Stomach (tissue), 9 donors: ENCODE measurements around the gene G6PC3. TPM values are rescaled to one million over a fixed set of nuclear protein-coding genes. Genes with fewer than 3 reads are reported as not detected.

Experiments
- DNase-seq, 2 donors: peaks; one replicate each; pipeline versions ENCODE4 v3.0.0 to v3.0.0-alpha.2; 2013 to 2019
- H3K27ac ChIP-seq, 5 donors: fragments of 200-600 bp in 4 of 5; sonication (generic) in 4 of 5; one replicate each; pipeline ENCODE4 v1.5.1; 2013 to 2019; ENCODE audit warnings: mild to moderate bottlenecking in 1 of 5, moderate library complexity in 1 of 5
- H3K27me3 ChIP-seq, 3 donors: fragments of 200-600 bp; sonication (generic); one replicate each; pipeline ENCODE4 v1.5.1; 2017 to 2019; ENCODE audit warnings: mixed run types in 1 of 3
- H3K36me3 ChIP-seq, 4 donors: fragments of 200-600 bp; sonication (generic); 1 replicate in 3 of 4; 2 replicates in 1 of 4; pipeline ENCODE4 v1.5.1; 2016 to 2019
- H3K4me1 ChIP-seq, 4 donors: fragments of 200-600 bp; sonication (generic); one replicate each; pipeline ENCODE4 v1.5.1; 2016 to 2019
- H3K4me3 ChIP-seq, 4 donors: fragments of 200-600 bp; sonication (generic) in 3 of 4; one replicate each; pipeline ENCODE4 v1.5.1; 2016 to 2019; ENCODE audit warnings: mild to moderate bottlenecking in 1 of 4
- H3K9me3 ChIP-seq, 4 donors: fragments of 200-600 bp; sonication (generic); one replicate each; pipeline ENCODE4 v1.5.1; 2016 to 2019
- CTCF ChIP-seq, 7 experiments: fragments of 450-650 bp in 4 of 7; fragments of 200-600 bp in 3 of 7; sonication (generic) in 3 of 7; IDR thresholded peaks; one replicate each; pipeline ENCODE4 v1.5.1; 2016 to 2019; ENCODE audit warnings: antibody characterized with exemption in 7 of 7, control low read depth in 2 of 7, mild to moderate bottlenecking in 1 of 7
- EP300 ChIP-seq: sonication (generic); formaldehyde crosslinking; IDR thresholded peaks from one replicate; pipeline ENCODE4 v1.6.1; 2017; ENCODE audit warnings: antibody characterized with exemption
- POLR2A ChIP-seq, 4 donors: fragments of 450-650 bp; IDR thresholded peaks; one replicate each; pipeline ENCODE4 v1.6.1; 2016; ENCODE audit warnings: antibody characterized with exemption in 4 of 4, control low read depth in 2 of 4, mild to moderate bottlenecking in 1 of 4, moderate library complexity in 1 of 4
- POLR2AphosphoS5 ChIP-seq, 3 donors: sonication (generic); formaldehyde crosslinking; IDR thresholded peaks; one replicate each; pipeline ENCODE4 v1.6.1; 2016; ENCODE audit warnings: antibody characterized with exemption in 3 of 3
- WGBS, 5 donors: extraction: QIAGEN DNeasy Blood & Tissue Kit in 3 of 5; methylation state at CpG; one replicate each; pipeline versions ENCODE4 v1.1.5 to v1.1.7; 2013 to 2018; 5-methylcytosine and 5-hydroxymethylcytosine counted together
- intact Hi-C: fragments of 100-400 bp; cut with DNase I; formaldehyde crosslinking; loops from one replicate; pipeline ENCODE4 v1.15.1; 2023; ENCODE audit warnings: low total_unique reads
- polyA plus RNA-seq, 3 donors: library from polyadenylated mRNA; stranded (reverse); fragments of 200-250 nt; gene quantifications; one replicate each; pipeline ENCODE4 v1.2.3, GENCODE V29; 2013
- total RNA-seq, 5 donors: library from RNA; depleted of rRNA; stranded (reverse); fragments of >200 nt; gene quantifications; one replicate each; pipeline versions ENCODE4 v1.1.0 to v1.2.3, GENCODE V29; 2014 to 2016
- donor health status: healthy with polysubstance abuse.
- donor health status: Bipolar disorder and iron deficiency.
- donor health status: healthy.

Gene G6PC3
- total and polyA plus RNA-seq, 8 donors: 10.5 to 132 (median 39.4) TPM

GRCh38 chr17:44121997-44122815 is 51.7 kb downstream of the G6PC3 start:
- 12 to 60% (median 35%) methylated on average over 1 of the region's 1 CpG for WGBS, 5 donors
- Histone ChIP-seq H3K27ac (peak overlapping the region in 4 of 5 donors; percentile 88 to 98 (median 94)), H3K4me3 (peak overlapping the region; percentile 87 to 100 (median 94)), H3K9me3 (no peaks in the 10 kb centered on the region), H3K4me1 (peaks cover 22 to 65% (median 55%) of the 10 kb centered on the region in 4 donors), H3K27me3 (no peaks in the 10 kb centered on the region), H3K36me3 (peaks cover 0 to 6% (median 4%) of the 10 kb centered on the region in 4 donors)
- DNase-seq: no peak
- intact Hi-C loops: no loop called here
- TF ChIP-seq EP300 (no peak), CTCF (IDR thresholded peaks at IDR 0.05) (no peak), POLR2AphosphoS5 (IDR thresholded peaks at IDR 0.05) (no peak), POLR2A (IDR thresholded peaks at IDR 0.05) (no peak)

- Histone ChIP-seq H3K36me3 (peaks cover 0 to 3% (median 0%) of the 10 kb centered on the region in 4 donors), H3K9me3 (no peaks in the 10 kb centered on the region), H3K4me1 (peaks cover 22 to 62% (median 52%) of the 10 kb centered on the region in 4 donors), H3K27me3 (no peaks in the 10 kb centered on the region), H3K27ac (peak overlapping the region; percentile 88 to 98 (median 94)), H3K4me3 (peak overlapping the region; percentile 87 to 100 (median 94))
- DNase-seq: no peak
- WGBS, 5 donors: 1 to 4% (median 1%) methylated on average over 17 to 31 of the region's 32 CpGs
- peak in 1 of 7 experiments; percentile 7 for TF ChIP-seq CTCF (IDR thresholded peaks at IDR 0.05)
- no peak for TF ChIP-seq EP300
- intact Hi-C loops: no loop called here
Measured at GRCh38 chr17:44122816-44123355, 52.4 kb downstream of the G6PC3 start.

GRCh38 chr17:44123356-44124117 is 53.0 kb downstream of the G6PC3 start, which contains the start of gene HDAC5:
Gene HDAC5 (minus strand): TSS chr17:44123641. CDS start chr17:44117515, 6,126 bp downstream.
- H3K4me1 ChIP-seq: peaks cover 21 to 56% (median 49%) of the 10 kb centered on the region in 4 donors
- intact Hi-C loops: no loop called here
- peak within 1 kb of the TSS; percentile 88 to 98 (median 94) for H3K27ac ChIP-seq
- H3K4me3 ChIP-seq: peak within 1 kb of the TSS; percentile 87 to 100 (median 94)
- TF ChIP-seq EP300: no peak
- no peak for TF ChIP-seq POLR2A (IDR thresholded peaks at IDR 0.05)
- TF ChIP-seq POLR2AphosphoS5 (IDR thresholded peaks at IDR 0.05): peak; percentile 42 to 84 (median 76)
- TF ChIP-seq CTCF (IDR thresholded peaks at IDR 0.05): peak in 5 of 7 experiments; percentile 24 to 66 (median 46)
- DNase-seq: peak; percentile 96 to 98
- H3K27me3 ChIP-seq: no peaks in the 10 kb centered on the region
- peaks cover 0 to 3% (median 0%) of the 10 kb centered on the region in 4 donors for H3K36me3 ChIP-seq
- 0% methylated on average over 10 to 76 of the region's 78 CpGs for WGBS, 5 donors
- no peaks in the 10 kb centered on the region for H3K9me3 ChIP-seq

- Histone ChIP-seq H3K27ac (peak overlapping the region; percentile 65 to 98 (median 94)), H3K27me3 (no peaks in the 10 kb centered on the region), H3K4me1 (peaks cover 17 to 50% (median 44%) of the 10 kb centered on the region in 4 donors), H3K4me3 (peak overlapping the region; percentile 87 to 100 (median 94)), H3K36me3 (peaks cover 0 to 3% (median 0%) of the 10 kb centered on the region in 4 donors), H3K9me3 (no peaks in the 10 kb centered on the region)
- TF ChIP-seq CTCF (IDR thresholded peaks at IDR 0.05): no peak
- no peak for TF ChIP-seq EP300
- no peak for TF ChIP-seq POLR2A (IDR thresholded peaks at IDR 0.05)
- TF ChIP-seq POLR2AphosphoS5 (IDR thresholded peaks at IDR 0.05): no peak
- WGBS, 5 donors: 2 to 4% (median 3%) methylated on average over 8 of the region's 8 CpGs
- no peak for DNase-seq
- intact Hi-C loops: no loop called here
Measured at GRCh38 chr17:44124118-44124438, 53.5 kb downstream of the G6PC3 start.
